Activated CD4-positive, alpha-beta T cell treated with anti-CD3 and anti-CD28 coated beads, Interleukin-2, amount 50 U/mL, for 16 hours (primary cell): Measurements from ENCODE around the gene BMP2.

Source experiments
- DNase-seq: peaks from one replicate; pipeline ENCODE4 v3.0.0-alpha.2; 2020

The BMP2 gene

GRCh38 chr20:6767536-6768227 is at the start of gene BMP2:
Gene BMP2, plus strand, starts transcription at chr20:6767686. Its CDS starts 2,441 bp downstream, at chr20:6770127.
- DNase-seq: no peak

- no peak for DNase-seq
These were observed 48.7 kb upstream of the BMP2 start for GRCh38 chr20:6718662-6719368.

GRCh38 chr20:6719369-6719721 is 48.1 kb upstream of the BMP2 start:
- no peak for DNase-seq

GRCh38 chr20:6726761-6727160 is 40.7 kb upstream of the BMP2 start:
- DNase-seq: no peak

GRCh38 chr20:6730672-6731328 is 36.7 kb upstream of the BMP2 start:
- no peak for DNase-seq

GRCh38 chr20:6732001-6732447 is 35.5 kb upstream of the BMP2 start:
- DNase-seq: no peak

- no peak for DNase-seq
These were observed 34.6 kb upstream of the BMP2 start for GRCh38 chr20:6732851-6733250.

GRCh38 chr20:6733965-6734364 is 33.5 kb upstream of the BMP2 start:
- no peak for DNase-seq

GRCh38 chr20:6735942-6736845 is 31.3 kb upstream of the BMP2 start:
- DNase-seq: no peak

- no peak for DNase-seq
These were observed 28.1 kb upstream of the BMP2 start for GRCh38 chr20:6739406-6739805.

GRCh38 chr20:6740096-6740495 is 27.4 kb upstream of the BMP2 start:
- no peak for DNase-seq

- DNase-seq: no peak
These were observed 23.3 kb upstream of the BMP2 start for GRCh38 chr20:6744180-6744579.

GRCh38 chr20:6744805-6745204 is 22.7 kb upstream of the BMP2 start:
- DNase-seq: no peak

- no peak for DNase-seq
These were observed 20.4 kb upstream of the BMP2 start for GRCh38 chr20:6746901-6747609.

- DNase-seq: no peak
These were observed 17.0 kb upstream of the BMP2 start for GRCh38 chr20:6750438-6750837.

- DNase-seq: no peak
These were observed 10.5 kb upstream of the BMP2 start for GRCh38 chr20:6756693-6757595.

- DNase-seq: no peak
These were observed 2.9 kb upstream of the BMP2 start for GRCh38 chr20:6764619-6765018.

- DNase-seq: no peak
These were observed 1.9 kb upstream of the BMP2 start for GRCh38 chr20:6765469-6766058.

- DNase-seq: no peak
These were observed 1.1 kb upstream of the BMP2 start for GRCh38 chr20:6766433-6766832.

GRCh38 chr20:6767126-6767535 is 355 bp upstream of the BMP2 start:
- DNase-seq: no peak
